GM04504 (cell line): ENCODE measurements around the gene NEK7.
"Not testable (repeated sequence)": the region's sequence is repeated elsewhere in the genome, so short reads cannot be mapped to it uniquely, and the experiment has no call there.

Source experiments
- DNase-seq: peaks from one replicate; pipeline ENCODE4 v3.0.0-alpha.2; 2012; ENCODE audit warnings: low read depth

The NEK7 gene

GRCh38 chr1:198156745-198157240 is at the start of gene NEK7:
Gene NEK7, plus strand, starts transcription at chr1:198156998. Its CDS starts 75,583 bp downstream, at chr1:198232581.
- peak; percentile 72 for DNase-seq

GRCh38 chr1:198107091-198107501 is 49.7 kb upstream of the NEK7 start:
- no peak for DNase-seq

GRCh38 chr1:198108636-198109370 is 48.0 kb upstream of the NEK7 start:
- DNase-seq = no peak

GRCh38 chr1:198109371-198109715 is 47.5 kb upstream of the NEK7 start:
- DNase-seq = no peak

- DNase-seq = peak; percentile 85
These were observed 43.5 kb upstream of the NEK7 start for GRCh38 chr1:198113342-198113750.

- no peak for DNase-seq
These were observed 40.7 kb upstream of the NEK7 start for GRCh38 chr1:198116069-198116468.

- no peak for DNase-seq
These were observed 40.3 kb upstream of the NEK7 start for GRCh38 chr1:198116469-198116868.

- DNase-seq = no peak
These were observed 39.5 kb upstream of the NEK7 start for GRCh38 chr1:198117267-198117666.

GRCh38 chr1:198118134-198118533 is 38.7 kb upstream of the NEK7 start:
- peak; percentile 88 for DNase-seq

- no peak for DNase-seq
These were observed 36.9 kb upstream of the NEK7 start for GRCh38 chr1:198119906-198120305.

- peak; percentile 50 for DNase-seq
These were observed 35.6 kb upstream of the NEK7 start for GRCh38 chr1:198121056-198121826.

- DNase-seq = no peak
These were observed 34.1 kb upstream of the NEK7 start for GRCh38 chr1:198122693-198123092.

GRCh38 chr1:198123133-198123532 is 33.7 kb upstream of the NEK7 start:
- DNase-seq = no peak

- no peak for DNase-seq
These were observed 32.1 kb upstream of the NEK7 start for GRCh38 chr1:198124673-198125072.

- no peak for DNase-seq
These were observed 30.6 kb upstream of the NEK7 start for GRCh38 chr1:198125995-198126735.

GRCh38 chr1:198128533-198128932 is 28.3 kb upstream of the NEK7 start:
- DNase-seq = no peak

- not testable (repeated sequence) for DNase-seq
These were observed 26.7 kb upstream of the NEK7 start for GRCh38 chr1:198130053-198130452.

GRCh38 chr1:198132060-198132781 is 24.6 kb upstream of the NEK7 start:
- DNase-seq = no peak

- DNase-seq = no peak
These were observed 22.5 kb upstream of the NEK7 start for GRCh38 chr1:198134252-198134651.

GRCh38 chr1:198135366-198135765 is 21.4 kb upstream of the NEK7 start:
- no peak for DNase-seq

GRCh38 chr1:198141668-198142351 is 15.0 kb upstream of the NEK7 start:
- DNase-seq = no peak
